GM23248 (cell line): ENCODE data around the gene DOK6. TPM values are rescaled to one million over a fixed set of nuclear protein-coding genes. Genes with fewer than 3 reads are reported as not detected.

Experiments
- DNase-seq: peaks from one replicate; pipeline ENCODE4 v3.0.0-alpha.2; 2015
- H2AFZ ChIP-seq: fragments of 200-600 bp; sonication (generic); 2 replicates; pipeline ENCODE4 v1.6.1; 2016; ENCODE audit warnings: antibody characterized with exemption
- H3F3A ChIP-seq: fragments of 200-600 bp; sonication (generic); 2 replicates; pipeline ENCODE4 v1.6.1; 2016; ENCODE audit warnings: mild to moderate bottlenecking, antibody characterized with exemption, mixed run types; ENCODE audit not compliant: insufficient read depth
- H3K27ac ChIP-seq: fragments of 200-600 bp; sonication (generic); 2 replicates; pipeline ENCODE4 v1.5.1; 2016; ENCODE audit warnings: mild to moderate bottlenecking
- H3K27me3 ChIP-seq: fragments of 200-600 bp; sonication (generic); replicated peaks from 2 replicates; pipeline ENCODE4 v1.6.1; 2016; ENCODE audit warnings: mild to moderate bottlenecking; ENCODE audit not compliant: insufficient read depth
- H3K36me3 ChIP-seq: fragments of 200-600 bp; sonication (generic); 2 replicates; pipeline ENCODE4 v1.6.1; 2016; ENCODE audit warnings: low read depth, mild to moderate bottlenecking
- H3K4me1 ChIP-seq: fragments of 200-600 bp; sonication (generic); 2 replicates; pipeline ENCODE4 v1.6.1; 2016; ENCODE audit warnings: mild to moderate bottlenecking; ENCODE audit not compliant: insufficient read depth
- H3K4me2 ChIP-seq: fragments of 200-600 bp; sonication (generic); one replicate; pipeline ENCODE4 v1.6.1; 2016; ENCODE audit warnings: mild to moderate bottlenecking; ENCODE audit not compliant: unreplicated experiment
- H3K4me3 ChIP-seq: fragments of 200-600 bp; sonication (generic); 2 replicates; pipeline ENCODE4 v1.5.1; 2016; ENCODE audit warnings: mild to moderate bottlenecking
- H3K79me2 ChIP-seq: fragments of 200-600 bp; sonication (generic); 2 replicates; pipeline ENCODE4 v1.6.1; 2016; ENCODE audit warnings: mild to moderate bottlenecking; ENCODE audit not compliant: insufficient read depth
- H3K9ac ChIP-seq: fragments of 200-600 bp; sonication (generic); 2 replicates; pipeline ENCODE4 v1.6.1; 2016; ENCODE audit warnings: mild to moderate bottlenecking
- H3K9me2 ChIP-seq: fragments of 200-600 bp; sonication (generic); 2 replicates; pipeline ENCODE4 v1.6.1; 2016; ENCODE audit warnings: mixed run types, mild to moderate bottlenecking, moderate library complexity; ENCODE audit not compliant: insufficient read depth
- H3K9me3 ChIP-seq: fragments of 200-600 bp; sonication (generic); one replicate; pipeline ENCODE4 v1.6.1; 2017; ENCODE audit warnings: low read depth
- H4K20me1 ChIP-seq: fragments of 200-600 bp; sonication (generic); 2 replicates; pipeline ENCODE4 v1.6.0; 2016; ENCODE audit not compliant: insufficient read depth
- EZH2 ChIP-seq: fragments of 200-600 bp; sonication (generic); IDR thresholded peaks from 2 replicates; pipeline ENCODE4 v1.6.1; 2018; ENCODE audit warnings: antibody characterized with exemption, mild to moderate bottlenecking; ENCODE audit not compliant: insufficient read depth, poor library complexity, severe bottlenecking
- EZH2phosphoT487 ChIP-seq: fragments of 200-600 bp; sonication (generic); IDR thresholded peaks from 2 replicates; pipeline ENCODE4 v1.6.1; 2018; ENCODE audit warnings: antibody characterized with exemption, moderate library complexity, mild to moderate bottlenecking, low read depth; ENCODE audit not compliant: insufficient read depth
- WGBS, 2 experiments: methylation state at CpG; one replicate each; pipeline ENCODE4 v1.1.6; 2015 to 2017; ENCODE audit warnings: low lambda C conversion rate in 2 of 2, low coverage in 1 of 2; ENCODE audit errors: missing lambda C conversion rate in 2 of 2; 5-methylcytosine and 5-hydroxymethylcytosine counted together
- in situ Hi-C: fragments of 300-500 bp; cut with MboI; formaldehyde crosslinking; loops from 2 replicates; pipeline ENCODE4 v1.15.0; 2020
- polyA plus RNA-seq: library from polyadenylated mRNA; unstranded; fragments of >200 nt; fragmentation: Nextera tagmentation; extraction: Ambion mirVana; gene quantifications from 2 replicates; pipeline ENCODE4 v1.2.1, GENCODE V29; 2016
- total RNA-seq: library from RNA; depleted of rRNA; stranded (reverse); fragments of >200 nt; shearing (Covaris generic); gene quantifications from 2 replicates; pipeline ENCODE4 v1.2.3, GENCODE V29; 2014

Gene DOK6
- total and polyA plus RNA-seq, 2 experiments from 2014 or later: 1.1 to 5.2 TPM

GRCh38 chr18:69556228-69556627, 155.5 kb downstream of the DOK6 start:
- Histone ChIP-seq H4K20me1 (no peaks in the 10 kb centered on the region; the same call in 1 of the 2 replicates), H3F3A (no peaks in the 10 kb centered on the region), H3K9me2 (no peaks in the 10 kb centered on the region), H3K4me2 (no peak overlapping the region), H3K27me3 (no peaks in the 10 kb centered on the region), H3K79me2 (no peaks in the 10 kb centered on the region), H2AFZ (no peak overlapping the region), H3K9me3 (no peaks in the 10 kb centered on the region), H3K27ac (no peak overlapping the region), H3K4me3 (no peak overlapping the region), H3K9ac (no peak overlapping the region), H3K4me1 (no peaks in the 10 kb centered on the region), H3K36me3 (no peaks in the 10 kb centered on the region)
- in situ Hi-C loops: no loop called here
- 47 to 53% methylated on average over 3 of the region's 3 CpGs for WGBS, 2 experiments
- no peak for DNase-seq
- TF ChIP-seq EZH2phosphoT487: no peak
- TF ChIP-seq EZH2: no peak

GRCh38 chr18:69557282-69557681, 156.6 kb downstream of the DOK6 start:
- no peak for DNase-seq
- Histone ChIP-seq H3K9ac (no peak overlapping the region), H3K27me3 (no peaks in the 10 kb centered on the region), H3F3A (no peaks in the 10 kb centered on the region), H3K27ac (no peak overlapping the region), H3K79me2 (no peaks in the 10 kb centered on the region), H3K4me3 (no peak overlapping the region), H3K9me3 (peaks cover 4% of the 10 kb centered on the region), H3K9me2 (no peaks in the 10 kb centered on the region), H3K4me2 (no peak overlapping the region), H2AFZ (no peak overlapping the region), H3K36me3 (no peaks in the 10 kb centered on the region), H3K4me1 (no peaks in the 10 kb centered on the region), H4K20me1 (no peaks in the 10 kb centered on the region; the same call in 1 of the 2 replicates)
- TF ChIP-seq EZH2phosphoT487 (no peak), EZH2 (no peak)
- WGBS, 2 experiments: 69 to 76% methylated on average over 4 of the region's 4 CpGs
- in situ Hi-C loops: no loop called here

- TF ChIP-seq EZH2 (no peak), EZH2phosphoT487 (no peak)
- 64 to 68% methylated on average over 2 of the region's 2 CpGs for WGBS, 2 experiments
- no peak overlapping the region for H3K27ac ChIP-seq
- no peaks in the 10 kb centered on the region for H3K4me1 ChIP-seq
- no peaks in the 10 kb centered on the region for H3K79me2 ChIP-seq
- in situ Hi-C loops: no loop called here
- H3F3A ChIP-seq: no peaks in the 10 kb centered on the region
- DNase-seq: no peak
- peaks cover 4% of the 10 kb centered on the region for H3K9me3 ChIP-seq
- H2AFZ ChIP-seq: no peak overlapping the region
- no peaks in the 10 kb centered on the region for H3K36me3 ChIP-seq
- no peak overlapping the region for H3K4me2 ChIP-seq
- no peaks in the 10 kb centered on the region for H3K9me2 ChIP-seq
- H3K27me3 ChIP-seq: no peaks in the 10 kb centered on the region
- no peaks in the 10 kb centered on the region for H4K20me1 ChIP-seq
- H3K9ac ChIP-seq: no peak overlapping the region
- no peak overlapping the region for H3K4me3 ChIP-seq
Measured at GRCh38 chr18:69558052-69558451, 157.4 kb downstream of the DOK6 start.

GRCh38 chr18:69559604-69560003, 158.9 kb downstream of the DOK6 start:
- Histone ChIP-seq H3F3A (no peaks in the 10 kb centered on the region), H4K20me1 (no peaks in the 10 kb centered on the region), H3K9me3 (peaks cover 4% of the 10 kb centered on the region), H2AFZ (no peak overlapping the region), H3K9ac (no peak overlapping the region), H3K9me2 (no peaks in the 10 kb centered on the region), H3K4me1 (no peaks in the 10 kb centered on the region), H3K4me2 (no peak overlapping the region), H3K4me3 (no peak overlapping the region), H3K27me3 (no peaks in the 10 kb centered on the region), H3K27ac (no peak overlapping the region), H3K79me2 (no peaks in the 10 kb centered on the region), H3K36me3 (no peaks in the 10 kb centered on the region)
- DNase-seq: no peak
- in situ Hi-C loops: no loop called here
- TF ChIP-seq EZH2 (no peak), EZH2phosphoT487 (no peak)

- Histone ChIP-seq H4K20me1 (no peaks in the 10 kb centered on the region), H2AFZ (no peak overlapping the region), H3K4me2 (no peak overlapping the region), H3K4me1 (no peaks in the 10 kb centered on the region), H3K9ac (no peak overlapping the region), H3K4me3 (no peak overlapping the region), H3K27ac (no peak overlapping the region), H3F3A (no peaks in the 10 kb centered on the region), H3K9me2 (no peaks in the 10 kb centered on the region), H3K36me3 (no peaks in the 10 kb centered on the region), H3K79me2 (no peaks in the 10 kb centered on the region), H3K9me3 (peaks cover 4% of the 10 kb centered on the region), H3K27me3 (no peaks in the 10 kb centered on the region)
- in situ Hi-C loops: no loop called here
- WGBS, 2 experiments: 91 to 97% methylated on average over 2 of the region's 2 CpGs
- no peak for TF ChIP-seq EZH2
- no peak for TF ChIP-seq EZH2phosphoT487
- DNase-seq: no peak
Measured at GRCh38 chr18:69564602-69565001, 163.9 kb downstream of the DOK6 start.
